ENCODE results near the gene CPTP.

Gene CPTP

GRCh38 chr1:1324524-1325287, at the start of gene CPTP, which contains the start of gene INTS11:
CPTP (plus strand) TSS chr1:1324802; CDS start chr1:1326911, 2,109 bp downstream.
INTS11 (minus strand) TSS chr1:1324660; CDS start chr1:1324608, 52 bp downstream.
- peak; percentile 81 for DNase-seq

GRCh38 chr1:1274931-1275431, 49.6 kb upstream of the CPTP start:
- no peak for DNase-seq

GRCh38 chr1:1275836-1276235, 48.8 kb upstream of the CPTP start:
- no peak for DNase-seq

- no peak for DNase-seq
These were observed 46.0 kb upstream of the CPTP start for GRCh38 chr1:1278620-1279019.

GRCh38 chr1:1279028-1279427, 45.6 kb upstream of the CPTP start:
- no peak for DNase-seq

GRCh38 chr1:1280782-1281481, 43.7 kb upstream of the CPTP start:
- no peak for DNase-seq

GRCh38 chr1:1281533-1282321, 42.9 kb upstream of the CPTP start:
- peak; percentile 91 for DNase-seq

- DNase-seq = no peak
These were observed 41.6 kb upstream of the CPTP start for GRCh38 chr1:1282998-1283397.

- DNase-seq = peak; percentile 89
These were observed 40.8 kb upstream of the CPTP start for GRCh38 chr1:1283821-1284220.

- no peak for DNase-seq
These were observed 40.1 kb upstream of the CPTP start for GRCh38 chr1:1284221-1285101.

GRCh38 chr1:1285102-1285571, 39.5 kb upstream of the CPTP start:
- DNase-seq = no peak

- DNase-seq = no peak
These were observed 38.8 kb upstream of the CPTP start for GRCh38 chr1:1285611-1286311.

- DNase-seq = no peak
These were observed 38.0 kb upstream of the CPTP start for GRCh38 chr1:1286313-1287261.

- no peak for DNase-seq
These were observed 37.1 kb upstream of the CPTP start for GRCh38 chr1:1287288-1288110.

GRCh38 chr1:1290238-1290731, 34.3 kb upstream of the CPTP start:
- peak; percentile 95 for DNase-seq

- DNase-seq = no peak
These were observed 33.5 kb upstream of the CPTP start for GRCh38 chr1:1291023-1291528.

GRCh38 chr1:1291548-1292441, 32.8 kb upstream of the CPTP start:
- DNase-seq = peak; percentile 94

- DNase-seq = no peak
These were observed 32.2 kb upstream of the CPTP start for GRCh38 chr1:1292442-1292779.
